Esophagus (tissue), 2 donors: ENCODE data around the gene REXO1. TPM values are rescaled to one million over a fixed set of nuclear protein-coding genes. Genes with fewer than 3 reads are reported as not detected.
A peak's percentile ranks its signal among the peaks of the same experiment; 100 is the strongest.

Source experiments
- H3K27ac ChIP-seq, 2 donors: one replicate each; pipeline ENCODE4 v1.5.1; 2013; ENCODE audit warnings: low read depth in 2 of 2, mild to moderate bottlenecking in 2 of 2, inconsistent platforms in 1 of 2, low read length in 1 of 2, moderate library complexity in 1 of 2
- H3K27me3 ChIP-seq, 2 donors: one replicate each; pipeline ENCODE4 v1.6.1; 2013; ENCODE audit warnings: low read length in 2 of 2, control low read depth in 1 of 2, mild to moderate bottlenecking in 1 of 2; ENCODE audit not compliant: insufficient read depth in 2 of 2, control insufficient read depth in 1 of 2
- H3K36me3 ChIP-seq, 2 donors: one replicate each; pipeline ENCODE4 v1.6.1; 2013; ENCODE audit warnings: low read length in 1 of 2; ENCODE audit not compliant: control insufficient read depth in 2 of 2, insufficient read depth in 2 of 2
- H3K4me1 ChIP-seq, 2 donors: one replicate each; pipeline ENCODE4 v1.6.1; 2013; ENCODE audit warnings: low read length in 1 of 2; ENCODE audit not compliant: control insufficient read depth in 2 of 2, insufficient read depth in 2 of 2
- H3K4me3 ChIP-seq, 2 donors: one replicate each; pipeline ENCODE4 v1.5.1; 2013; ENCODE audit warnings: low read length in 2 of 2, mild to moderate bottlenecking in 2 of 2, low read depth in 1 of 2, moderate library complexity in 1 of 2
- H3K9me3 ChIP-seq, 2 donors: one replicate each; pipeline ENCODE4 v1.6.1; 2013; ENCODE audit warnings: mild to moderate bottlenecking in 2 of 2, low read depth in 1 of 2, low read length in 1 of 2, moderate library complexity in 1 of 2; ENCODE audit not compliant: control insufficient read depth in 2 of 2, insufficient read depth in 1 of 2
- WGBS, 2 donors: extraction: QIAGEN DNeasy Blood & Tissue Kit; methylation state at CpG; one replicate each; pipeline ENCODE4 v1.1.7; 2013; 5-methylcytosine and 5-hydroxymethylcytosine counted together
- polyA plus RNA-seq, 2 donors: library from polyadenylated mRNA; stranded (reverse); fragments of 200-250 nt; gene quantifications; one replicate each; pipeline ENCODE4 v1.2.3, GENCODE V29; 2013
- donor health status: healthy with polysubstance abuse.
- donor health status: Bipolar disorder and iron deficiency.

Gene REXO1
- polyA plus RNA-seq, 2 donors: 13.9 to 27.4 TPM

- Histone ChIP-seq H3K36me3 (peaks cover 0 to 14% of the 10 kb centered on the region in 2 donors), H3K4me1 (peaks cover 35 to 52% of the 10 kb centered on the region in 2 donors), H3K4me3 (no peak overlapping the region), H3K9me3 (no peaks in the 10 kb centered on the region), H3K27me3 (no peaks in the 10 kb centered on the region), H3K27ac (peak overlapping the region in 1 of 2 donors; percentile 45)
- WGBS, 2 donors: 47 to 52% methylated on average over 25 of the region's 25 CpGs
These were observed 4.5 kb downstream of the REXO1 start for GRCh38 chr19:1843646-1844394.

- H3K27ac ChIP-seq: no peak overlapping the region
- 57 to 79% methylated on average over 22 of the region's 22 CpGs for WGBS, 2 donors
- H3K9me3 ChIP-seq: no peaks in the 10 kb centered on the region
- no peaks in the 10 kb centered on the region for H3K27me3 ChIP-seq
- no peak overlapping the region for H3K4me3 ChIP-seq
- peaks cover 0 to 14% of the 10 kb centered on the region in 2 donors for H3K36me3 ChIP-seq
- H3K4me1 ChIP-seq: peaks cover 35 to 54% of the 10 kb centered on the region in 2 donors
These were observed 5.2 kb downstream of the REXO1 start for GRCh38 chr19:1843116-1843515.

- WGBS, 2 donors: 62 to 73% methylated on average over 35 of the region's 35 CpGs
- peak overlapping the region; percentile 23 to 32 for H3K27ac ChIP-seq
- no peaks in the 10 kb centered on the region for H3K9me3 ChIP-seq
- H3K4me1 ChIP-seq: peaks cover 29 to 48% of the 10 kb centered on the region in 2 donors
- no peak overlapping the region for H3K4me3 ChIP-seq
- no peaks in the 10 kb centered on the region for H3K27me3 ChIP-seq
- peaks cover 0 to 14% of the 10 kb centered on the region in 2 donors for H3K36me3 ChIP-seq
These were observed 6.9 kb downstream of the REXO1 start for GRCh38 chr19:1841209-1841924.

GRCh38 chr19:1840541-1841115, 7.7 kb downstream of the REXO1 start:
- H3K4me3 ChIP-seq: no peak overlapping the region
- no peaks in the 10 kb centered on the region for H3K27me3 ChIP-seq
- WGBS, 2 donors: 66 to 83% methylated on average over 22 of the region's 22 CpGs
- peaks cover 29 to 41% of the 10 kb centered on the region in 2 donors for H3K4me1 ChIP-seq
- no peak overlapping the region for H3K27ac ChIP-seq
- H3K9me3 ChIP-seq: no peaks in the 10 kb centered on the region
- peaks cover 0 to 14% of the 10 kb centered on the region in 2 donors for H3K36me3 ChIP-seq

GRCh38 chr19:1839658-1840540, 8.4 kb downstream of the REXO1 start:
- Histone ChIP-seq H3K36me3 (peaks cover 0 to 9% of the 10 kb centered on the region in 2 donors), H3K9me3 (no peaks in the 10 kb centered on the region)

GRCh38 chr19:1837625-1838105, 10.6 kb downstream of the REXO1 start:
- Histone ChIP-seq H3K4me1 (peaks cover 7 to 20% of the 10 kb centered on the region in 2 donors), H3K27me3 (no peaks in the 10 kb centered on the region), H3K9me3 (no peaks in the 10 kb centered on the region), H3K36me3 (peaks cover 0 to 7% of the 10 kb centered on the region in 2 donors), H3K4me3 (no peak overlapping the region), H3K27ac (no peak overlapping the region)
- WGBS, 2 donors: 34% methylated on average over 23 of the region's 23 CpGs

More at GRCh38 chr19:1839658-1840540, 8.4 kb downstream of the REXO1 start:
- Histone ChIP-seq H3K27me3 (no peaks in the 10 kb centered on the region), H3K4me3 (no peak overlapping the region), H3K27ac (no peak overlapping the region), H3K4me1 (peaks cover 28 to 35% of the 10 kb centered on the region in 2 donors)
- WGBS, 2 donors: 67 to 69% methylated on average over 25 of the region's 25 CpGs

GRCh38 chr19:1837222-1837565, 11.1 kb downstream of the REXO1 start:
- H3K27me3 ChIP-seq: no peaks in the 10 kb centered on the region
- H3K4me3 ChIP-seq: no peak overlapping the region
- H3K36me3 ChIP-seq: peaks cover 0 to 8% of the 10 kb centered on the region in 2 donors
- no peaks in the 10 kb centered on the region for H3K9me3 ChIP-seq
- no peak overlapping the region for H3K27ac ChIP-seq
- peaks cover 7 to 18% of the 10 kb centered on the region in 2 donors for H3K4me1 ChIP-seq
- WGBS, 2 donors: 74 to 82% methylated on average over 11 of the region's 11 CpGs

- H3K9me3 ChIP-seq: no peaks in the 10 kb centered on the region
- no peak overlapping the region for H3K4me3 ChIP-seq
- H3K27me3 ChIP-seq: no peaks in the 10 kb centered on the region
- peaks cover 5 to 17% of the 10 kb centered on the region in 2 donors for H3K4me1 ChIP-seq
- H3K27ac ChIP-seq: no peak overlapping the region
- peaks cover 0 to 12% of the 10 kb centered on the region in 2 donors for H3K36me3 ChIP-seq
- WGBS, 2 donors: 87 to 91% methylated on average over 30 to 31 of the region's 31 CpGs
These were observed 11.6 kb downstream of the REXO1 start for GRCh38 chr19:1836458-1837221.
